Heart right ventricle (tissue), 16 donors: ENCODE measurements around the gene IL7R. TPM values are rescaled to one million over a fixed set of nuclear protein-coding genes. Genes with fewer than 3 reads are reported as not detected.
A peak's percentile ranks its signal among the peaks of the same experiment; 100 is the strongest.

Experiments
- ATAC-seq, 8 donors: fragments of 200-7000 bp; cut with Tn5 transposase; one replicate each; pipeline ENCODE4 v1.9.1; 2020; ENCODE audit warnings: mild to moderate bottlenecking in 8 of 8, moderate library complexity in 8 of 8, moderate number of reproducible peaks in 1 of 8
- DNase-seq, 2 donors: peaks; one replicate each; pipeline ENCODE4 v3.0.0-alpha.2; 2020
- H3K27ac ChIP-seq, 10 donors: fragments of 200-600 bp; sonication (generic) in 2 of 10; one replicate each; pipeline versions ENCODE4 v1.5.0 to v1.8.0; 2020 to 2022; ENCODE audit warnings: mild to moderate bottlenecking in 3 of 10
- H3K27me3 ChIP-seq, 7 donors: fragments of 200-600 bp; one replicate each; pipeline ENCODE4 v1.8.0; 2021 to 2022; ENCODE audit warnings: mild to moderate bottlenecking in 2 of 7
- H3K36me3 ChIP-seq, 9 donors: fragments of 200-600 bp; sonication (generic) in 1 of 9; one replicate each; pipeline versions ENCODE4 v1.5.0 to v1.8.0; 2020 to 2022; ENCODE audit warnings: mild to moderate bottlenecking in 2 of 9
- H3K4me1 ChIP-seq, 9 donors: fragments of 200-600 bp; sonication (generic) in 1 of 9; one replicate each; pipeline versions ENCODE4 v1.5.0 to v1.8.0; 2020 to 2022; ENCODE audit warnings: mild to moderate bottlenecking in 4 of 9
- H3K4me3 ChIP-seq, 10 donors: fragments of 200-600 bp; sonication (generic) in 2 of 10; one replicate each; pipeline versions ENCODE4 v1.5.0 to v1.8.0; 2020 to 2022; ENCODE audit warnings: mild to moderate bottlenecking in 7 of 10, moderate library complexity in 2 of 10
- H3K9me3 ChIP-seq, 11 donors: fragments of 200-600 bp in 10 of 11; sonication (generic) in 2 of 11; one replicate each; pipeline versions ENCODE4 v1.5.0 to v1.8.0; 2013 to 2022; ENCODE audit warnings: mild to moderate bottlenecking in 2 of 11, control low read depth in 1 of 11, moderate library complexity in 1 of 11
- WGBS, 2 donors: extraction: QIAGEN DNeasy Blood & Tissue Kit; methylation state at CpG; one replicate each; pipeline ENCODE4 v1.1.7; 2013; ENCODE audit warnings: inconsistent platforms in 1 of 2; 5-methylcytosine and 5-hydroxymethylcytosine counted together
- intact Hi-C, 10 donors: fragments of 100-400 bp; cut with DNase I; formaldehyde crosslinking; loops; one replicate each; pipeline versions ENCODE4 v1.11.1 to v1.14.2; 2022
- long read RNA-seq, 3 donors: library from polyadenylated mRNA; unstranded; transcript quantifications; one replicate each; pipeline ENCODE4 v2.0.0, GENCODE V29; 2020 to 2021
- polyA plus RNA-seq, 2 donors: library from polyadenylated mRNA; stranded (reverse); fragments of 200-250 nt; gene quantifications; one replicate each; pipeline ENCODE4 v1.2.3, GENCODE V29; 2013
- total RNA-seq, 10 donors: library from RNA; stranded (reverse); fragmentation: NEBNext Ultra II Directional in 3 of 10; extraction: Animal tissue kit (Norgen Biotek cat#: 25700) in 3 of 10; gene quantifications; one replicate each; pipeline versions ENCODE4 v1.2.1 to v1.2.4, GENCODE V29; 2021 to 2023
- TF ChIP-seq, protein P1 (sequence below), 9 donors: fragments of 200-600 bp; sonication (generic) in 2 of 9; IDR thresholded peaks; one replicate each; pipeline versions ENCODE4 v1.5.0 to v1.8.0; 2021 to 2022; ENCODE audit warnings: antibody characterized with exemption in 9 of 9, mild to moderate bottlenecking in 5 of 9, moderate library complexity in 1 of 9
- donor health status: Arrhythmogenic right ventricular cardiomyopathy.
- donor health status: ischemic (EF 13 %, LVEDD 7.1; RV severe dilation, severe dysfunction).
- donor health status: healthy with polysubstance abuse.
- donor health status: DM: no; HTN: yes; CAD: no.
- donor health status: DM: no; HTN: no; CAD: no.
- donor health status: ischemic (EF 25% LVEDD 6.9; RV normal size, moderate dysfunction).
- donor health status: ischemic (EF 25% LVEDD 5.7; RV mildly dilated, moderate dysfunction).
- donor health status: healthy.
- donor health status: DM: yes; HTN: yes; CAD: no.
- donor health status: Ischemic cardiomyopathy.
- donor health status: ischemic (EF 35%, LVEDD 5.7; RV mildly dilated, moderate dysfunction).
- donor health status: nonischemic (EF 11% LVEDD 7.7; RV severe dilation, severe dysfunction).
- donor health status: DM: yes; HTN: yes; CAD: no.
- donor health status: PGD.
- donor health status: ischemic (EF 29% LVEDD 5.4; RV normal size, mild dysfunction).
- donor health status: nonischemic (EF 23%, LVEDD 6.1; RV moderate dilation, normal function).

IL7R gene, protein sequence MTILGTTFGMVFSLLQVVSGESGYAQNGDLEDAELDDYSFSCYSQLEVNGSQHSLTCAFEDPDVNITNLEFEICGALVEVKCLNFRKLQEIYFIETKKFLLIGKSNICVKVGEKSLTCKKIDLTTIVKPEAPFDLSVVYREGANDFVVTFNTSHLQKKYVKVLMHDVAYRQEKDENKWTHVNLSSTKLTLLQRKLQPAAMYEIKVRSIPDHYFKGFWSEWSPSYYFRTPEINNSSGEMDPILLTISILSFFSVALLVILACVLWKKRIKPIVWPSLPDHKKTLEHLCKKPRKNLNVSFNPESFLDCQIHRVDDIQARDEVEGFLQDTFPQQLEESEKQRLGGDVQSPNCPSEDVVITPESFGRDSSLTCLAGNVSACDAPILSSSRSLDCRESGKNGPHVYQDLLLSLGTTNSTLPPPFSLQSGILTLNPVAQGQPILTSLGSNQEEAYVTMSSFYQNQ
- total RNA-seq (10 to 100 TPM in 1 of 10 donors, 1 to 10 TPM in 4, under 1 TPM in 5; 0.37 to 10.6 (median 0.97) TPM), polyA plus RNA-seq (under 1 TPM; 0.22 to 0.54 TPM)
- long read RNA-seq, donor 1 = 0 reads
- long read RNA-seq, donor 2 = 0 reads
- long read RNA-seq, donor 3 = 0 reads

DNA sequence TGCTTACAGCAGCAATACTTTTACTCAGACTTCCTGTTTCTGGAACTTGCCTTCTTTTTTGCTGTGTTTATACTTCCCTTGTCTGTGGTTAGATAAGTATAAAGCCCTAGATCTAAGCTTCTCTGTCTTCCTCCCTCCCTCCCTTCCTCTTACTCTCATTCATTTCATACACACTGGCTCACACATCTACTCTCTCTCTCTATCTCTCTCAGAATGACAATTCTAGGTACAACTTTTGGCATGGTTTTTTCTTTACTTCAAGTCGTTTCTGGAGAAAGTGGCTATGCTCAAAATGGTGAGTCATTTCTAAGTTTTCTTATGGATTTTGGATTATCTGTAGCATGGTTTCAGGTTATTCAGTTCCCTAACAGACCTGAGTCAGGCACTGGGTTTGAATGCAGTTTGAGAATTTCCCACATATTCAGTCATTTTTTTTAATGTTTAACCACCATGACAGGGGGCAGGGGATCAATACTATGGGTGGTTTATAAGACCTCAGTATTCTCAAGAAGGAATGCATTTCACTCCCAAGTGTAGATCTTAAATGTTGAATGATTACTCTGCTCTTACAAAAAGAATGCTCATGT lies at the start of gene IL7R:
IL7R (plus strand) TSS at position 127 of the 587 bp plus-strand sequence; CDS start at position 214, 87 bp downstream.
- intact Hi-C loops = no loop called here
- Histone ChIP-seq H3K4me1 (peaks cover 0 to 52% (median 0%) of the 10 kb centered on the region in 9 donors), H3K27ac (peak within 1 kb of the TSS in 1 of 10 donors; percentile 78), H3K4me3 (peak within 1 kb of the TSS in 1 of 10 donors; percentile 46), H3K9me3 (no peaks in the 10 kb centered on the region), H3K36me3 (peaks cover 0 to 10% (median 0%) of the 10 kb centered on the region in 9 donors), H3K27me3 (peaks cover 0 to 7% (median 0%) of the 10 kb centered on the region in 7 donors)
- DNase-seq = no peak
- TF ChIP-seq, protein P1, sequence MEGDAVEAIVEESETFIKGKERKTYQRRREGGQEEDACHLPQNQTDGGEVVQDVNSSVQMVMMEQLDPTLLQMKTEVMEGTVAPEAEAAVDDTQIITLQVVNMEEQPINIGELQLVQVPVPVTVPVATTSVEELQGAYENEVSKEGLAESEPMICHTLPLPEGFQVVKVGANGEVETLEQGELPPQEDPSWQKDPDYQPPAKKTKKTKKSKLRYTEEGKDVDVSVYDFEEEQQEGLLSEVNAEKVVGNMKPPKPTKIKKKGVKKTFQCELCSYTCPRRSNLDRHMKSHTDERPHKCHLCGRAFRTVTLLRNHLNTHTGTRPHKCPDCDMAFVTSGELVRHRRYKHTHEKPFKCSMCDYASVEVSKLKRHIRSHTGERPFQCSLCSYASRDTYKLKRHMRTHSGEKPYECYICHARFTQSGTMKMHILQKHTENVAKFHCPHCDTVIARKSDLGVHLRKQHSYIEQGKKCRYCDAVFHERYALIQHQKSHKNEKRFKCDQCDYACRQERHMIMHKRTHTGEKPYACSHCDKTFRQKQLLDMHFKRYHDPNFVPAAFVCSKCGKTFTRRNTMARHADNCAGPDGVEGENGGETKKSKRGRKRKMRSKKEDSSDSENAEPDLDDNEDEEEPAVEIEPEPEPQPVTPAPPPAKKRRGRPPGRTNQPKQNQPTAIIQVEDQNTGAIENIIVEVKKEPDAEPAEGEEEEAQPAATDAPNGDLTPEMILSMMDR (IDR thresholded peaks at IDR 0.05) = no peak
- no peak for ATAC-seq
- 39 to 41% methylated on average over 1 of the region's 1 CpG for WGBS, 2 donors

GRCh38 chr5:35810601-35811000 lies 46.1 kb upstream of the IL7R start:
- Histone ChIP-seq H3K27me3 (no peaks in the 10 kb centered on the region), H3K36me3 (no peaks in the 10 kb centered on the region), H3K9me3 (no peaks in the 10 kb centered on the region), H3K27ac (peak overlapping the region in 1 of 10 donors; percentile 65), H3K4me1 (no peaks in the 10 kb centered on the region), H3K4me3 (no peak overlapping the region)
- DNase-seq (no peak), ATAC-seq (no peak)
- TF ChIP-seq, protein P1 (IDR thresholded peaks at IDR 0.05) = no peak
- intact Hi-C loops = no loop called here

- 76 to 77% methylated on average over 3 of the region's 3 CpGs for WGBS, 2 donors
- no peak for DNase-seq
- intact Hi-C loops = no loop called here
- H3K9me3 ChIP-seq = no peaks in the 10 kb centered on the region
- no peak for ATAC-seq
- H3K27me3 ChIP-seq = no peaks in the 10 kb centered on the region
- H3K36me3 ChIP-seq = no peaks in the 10 kb centered on the region
- TF ChIP-seq, protein P1 (IDR thresholded peaks at IDR 0.05) = no peak
- H3K4me1 ChIP-seq = no peaks in the 10 kb centered on the region
- H3K4me3 ChIP-seq = no peak overlapping the region
- peak overlapping the region in 1 of 10 donors; percentile 65 for H3K27ac ChIP-seq
Measured at GRCh38 chr5:35811108-35811741, 45.5 kb upstream of the IL7R start.

- Histone ChIP-seq H3K4me1 (no peaks in the 10 kb centered on the region), H3K9me3 (no peaks in the 10 kb centered on the region), H3K4me3 (no peak overlapping the region), H3K27ac (no peak overlapping the region), H3K36me3 (no peaks in the 10 kb centered on the region), H3K27me3 (peaks cover 0 to 4% (median 0%) of the 10 kb centered on the region in 7 donors)
- no peak for ATAC-seq
- intact Hi-C loops = no loop called here
- WGBS, 2 donors = 73 to 84% methylated on average over 1 of the region's 1 CpG
- DNase-seq = no peak
- TF ChIP-seq, protein P1 (IDR thresholded peaks at IDR 0.05) = no peak
Measured at GRCh38 chr5:35813521-35813920, 43.2 kb upstream of the IL7R start.
